ENCODE data around the gene PDYN.

The PDYN gene

DNA sequence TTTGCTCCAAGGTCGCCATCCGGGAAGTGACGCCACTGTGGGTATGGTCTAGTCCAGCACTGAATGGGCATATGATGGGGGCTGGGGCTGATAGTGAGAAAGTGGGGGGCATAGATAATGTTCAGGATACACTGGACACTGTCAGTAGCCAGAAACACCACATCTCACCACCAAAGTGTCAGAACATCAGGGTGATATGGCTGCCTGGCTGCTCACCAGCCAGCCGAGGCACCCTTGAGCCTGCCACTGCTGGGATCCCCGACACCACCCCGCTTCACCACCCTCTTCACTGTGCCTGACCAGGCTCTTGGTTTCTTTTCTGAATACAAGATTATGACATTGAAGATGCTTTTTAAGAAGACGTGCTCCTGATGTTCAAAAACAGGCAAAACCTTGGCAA, 51.8 kb downstream of the PDYN start:
- no peak overlapping the region for H2BK12ac ChIP-seq (ENCODE audit: low read length)

DNA sequence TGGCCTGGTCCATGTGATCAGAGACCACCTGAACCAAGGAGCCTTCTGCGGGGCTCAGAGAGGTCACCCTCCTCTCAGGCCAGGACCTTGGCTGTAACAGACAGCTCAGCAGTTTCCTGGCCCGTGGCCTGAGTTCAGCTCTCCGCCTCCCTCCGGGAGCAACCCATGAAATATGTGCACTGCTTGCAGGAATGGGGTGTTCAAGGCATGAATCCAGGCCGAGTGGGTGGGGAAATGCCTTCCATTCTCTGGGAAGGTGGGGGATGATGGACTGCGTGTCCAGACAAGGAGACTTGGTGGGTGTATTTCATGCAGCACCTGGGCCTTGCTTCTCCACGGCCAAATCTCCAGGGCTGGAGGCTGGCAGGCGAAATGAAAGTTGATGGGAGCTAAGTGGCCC, 52.6 kb downstream of the PDYN start:
- H4K8ac ChIP-seq (ENCODE audit: low read depth, low read length) = no peak overlapping the region
- no peaks in the 10 kb centered on the region for H3K79me2 ChIP-seq (ENCODE audit: control insufficient read depth, insufficient read depth, low read length, poor library complexity)
- H3K4me2 ChIP-seq (ENCODE audit: low read length) = no peak overlapping the region
- H3K9me3 ChIP-seq (ENCODE audit: insufficient read depth, low read depth, low read length) = no peaks in the 10 kb centered on the region
- no peak overlapping the region for H4K12ac ChIP-seq (ENCODE audit: low read depth, low read length)
- no peak for DNase-seq
- peaks cover 5 to 6% of the 10 kb centered on the region in 2 experiments for H3K36me3 ChIP-seq (ENCODE audit: control insufficient read depth in 1 of 2, insufficient read depth in 2 of 2, low read length in 2 of 2)
- no peak overlapping the region for H3K9ac ChIP-seq (ENCODE audit: low read length)
- H3K4ac ChIP-seq (ENCODE audit: low read depth, low read length) = no peak overlapping the region
- no peak overlapping the region for H3K27ac ChIP-seq (ENCODE audit: low read depth, low read length)
- H4K91ac ChIP-seq (ENCODE audit: low read depth, low read length) = no peak overlapping the region
- no peak overlapping the region for H2AK5ac ChIP-seq (ENCODE audit: low read length)
- no peak overlapping the region for H2BK12ac ChIP-seq (ENCODE audit: low read length)
- no peak overlapping the region for H3K14ac ChIP-seq (ENCODE audit: low read length)
- H3K79me1 ChIP-seq (ENCODE audit: low read length) = no peaks in the 10 kb centered on the region
- H3K4me3 ChIP-seq (ENCODE audit: low read depth, low read length) = no peak overlapping the region
- no peak overlapping the region for H3K23ac ChIP-seq (ENCODE audit: low read length)
- H3K18ac ChIP-seq (ENCODE audit: low read length) = no peak overlapping the region
- H2BK5ac ChIP-seq (ENCODE audit: low read depth, low read length, poor library complexity) = no peak overlapping the region
- H3K4me1 ChIP-seq (ENCODE audit: control insufficient read depth in 1 of 2, insufficient read depth in 2 of 2, low read length in 2 of 2) = no peaks in the 10 kb centered on the region
- no peak overlapping the region for H2BK120ac ChIP-seq (ENCODE audit: insufficient read depth, low read length, poor library complexity)
- no peaks in the 10 kb centered on the region for H3K27me3 ChIP-seq (ENCODE audit: insufficient read depth, low read length)
- H2AFZ ChIP-seq (ENCODE audit: insufficient read depth, low read length, poor library complexity) = no peak overlapping the region
- no CpG with 5 or more reads among the region's 8 CpGs for WGBS (ENCODE audit: extremely low coverage, insufficient coverage, insufficient read length)

More for the DNA sequence above, 51.8 kb downstream of the PDYN start:
- no CpG with 5 or more reads among the region's 7 CpGs for WGBS (ENCODE audit: extremely low coverage, insufficient coverage, insufficient read length)
- Histone ChIP-seq H3K4me3 (ENCODE audit: low read depth, low read length) (no peak overlapping the region), H3K23ac (ENCODE audit: low read length) (no peak overlapping the region), H3K4ac (ENCODE audit: low read depth, low read length) (no peak overlapping the region), H2BK5ac (ENCODE audit: low read depth, low read length, poor library complexity) (no peak overlapping the region), H3K9me3 (ENCODE audit: insufficient read depth, low read depth, low read length) (no peaks in the 10 kb centered on the region), H4K91ac (ENCODE audit: low read depth, low read length) (no peak overlapping the region), H3K79me2 (ENCODE audit: control insufficient read depth, insufficient read depth, low read length, poor library complexity) (no peaks in the 10 kb centered on the region), H2BK120ac (ENCODE audit: insufficient read depth, low read length, poor library complexity) (no peak overlapping the region), H3K27ac (ENCODE audit: low read depth, low read length) (no peak overlapping the region), H3K14ac (ENCODE audit: low read length) (no peak overlapping the region), H3K4me2 (ENCODE audit: low read length) (no peak overlapping the region), H4K12ac (ENCODE audit: low read depth, low read length) (no peak overlapping the region), H3K79me1 (ENCODE audit: low read length) (no peaks in the 10 kb centered on the region), H3K9ac (ENCODE audit: low read length) (no peak overlapping the region), H3K27me3 (ENCODE audit: insufficient read depth, low read length) (no peaks in the 10 kb centered on the region), H3K18ac (ENCODE audit: low read length) (no peak overlapping the region), H4K8ac (ENCODE audit: low read depth, low read length) (no peak overlapping the region), H3K36me3 (ENCODE audit: control insufficient read depth in 1 of 2, insufficient read depth in 2 of 2, low read length in 2 of 2) (peaks cover 5 to 6% of the 10 kb centered on the region in 2 experiments), H2AFZ (ENCODE audit: insufficient read depth, low read length, poor library complexity) (no peak overlapping the region), H3K4me1 (ENCODE audit: control insufficient read depth in 1 of 2, insufficient read depth in 2 of 2, low read length in 2 of 2) (peaks cover 2% of the 10 kb centered on the region in 2 experiments), H2AK5ac (ENCODE audit: low read length) (no peak overlapping the region)
- DNase-seq = no peak

DNA sequence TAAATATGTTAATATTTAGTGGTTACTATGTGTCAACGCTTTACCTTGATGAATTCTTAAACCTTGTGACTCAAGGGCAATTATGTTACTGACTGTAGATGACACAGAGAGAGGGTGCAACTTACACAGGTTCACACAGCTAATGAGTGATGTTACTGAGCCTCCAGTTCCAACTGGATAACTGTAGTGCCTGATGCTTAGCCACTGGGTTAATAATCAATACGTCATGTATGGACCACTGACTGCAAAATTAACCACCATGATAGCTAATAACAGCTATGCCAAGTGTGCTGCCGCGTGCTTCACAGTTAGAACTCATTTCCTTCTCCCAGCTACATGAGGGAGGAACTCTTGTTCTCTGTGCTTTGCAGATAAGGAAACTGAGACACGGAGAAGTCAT, 53.3 kb downstream of the PDYN start:
- no CpG with 5 or more reads among the region's 5 CpGs for WGBS (ENCODE audit: extremely low coverage, insufficient coverage, insufficient read length)
- H2AK5ac ChIP-seq (ENCODE audit: low read length) = no peak overlapping the region
- DNase-seq = no peak
- H3K4me1 ChIP-seq (ENCODE audit: control insufficient read depth in 1 of 2, insufficient read depth in 2 of 2, low read length in 2 of 2) = no peaks in the 10 kb centered on the region
- no peak overlapping the region for H2BK12ac ChIP-seq (ENCODE audit: low read length)
- no peak overlapping the region for H2AFZ ChIP-seq (ENCODE audit: insufficient read depth, low read length, poor library complexity)
- no peak overlapping the region for H4K8ac ChIP-seq (ENCODE audit: low read depth, low read length)
- H4K91ac ChIP-seq (ENCODE audit: low read depth, low read length) = no peak overlapping the region
- no peak overlapping the region for H3K18ac ChIP-seq (ENCODE audit: low read length)
- H3K79me2 ChIP-seq (ENCODE audit: control insufficient read depth, insufficient read depth, low read length, poor library complexity) = no peaks in the 10 kb centered on the region
- no peaks in the 10 kb centered on the region for H3K27me3 ChIP-seq (ENCODE audit: insufficient read depth, low read length)
- H3K4me3 ChIP-seq (ENCODE audit: low read depth, low read length) = no peak overlapping the region
- H3K23ac ChIP-seq (ENCODE audit: low read length) = no peak overlapping the region
- no peak overlapping the region for H4K12ac ChIP-seq (ENCODE audit: low read depth, low read length)
- no peak overlapping the region for H3K9ac ChIP-seq (ENCODE audit: low read length)
- H2BK5ac ChIP-seq (ENCODE audit: low read depth, low read length, poor library complexity) = no peak overlapping the region
- H3K79me1 ChIP-seq (ENCODE audit: low read length) = no peaks in the 10 kb centered on the region
- H3K36me3 ChIP-seq (ENCODE audit: control insufficient read depth in 1 of 2, insufficient read depth in 2 of 2, low read length in 2 of 2) = peaks cover 5 to 6% of the 10 kb centered on the region in 2 experiments
- no peak overlapping the region for H2BK120ac ChIP-seq (ENCODE audit: insufficient read depth, low read length, poor library complexity)
- no peak overlapping the region for H3K4ac ChIP-seq (ENCODE audit: low read depth, low read length)
- no peaks in the 10 kb centered on the region for H3K9me3 ChIP-seq (ENCODE audit: insufficient read depth, low read depth, low read length)
- H3K4me2 ChIP-seq (ENCODE audit: low read length) = no peak overlapping the region
- no peak overlapping the region for H3K27ac ChIP-seq (ENCODE audit: low read depth, low read length)
- H3K14ac ChIP-seq (ENCODE audit: low read length) = no peak overlapping the region

DNA sequence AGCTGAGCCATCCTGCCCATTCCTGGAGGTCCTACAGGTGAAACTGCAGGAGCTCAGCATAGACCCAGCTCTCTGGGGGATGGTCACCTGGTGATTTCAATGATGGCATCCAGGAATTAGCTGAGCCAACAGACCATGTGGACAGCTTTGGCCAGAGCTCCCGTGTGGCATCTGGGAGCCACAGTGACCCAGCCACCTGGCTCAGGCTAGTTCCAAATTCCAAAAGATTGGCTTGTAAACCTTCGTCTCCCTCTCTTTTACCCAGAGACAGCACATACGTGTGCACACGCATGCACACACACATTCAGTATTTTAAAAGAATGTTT, 54.6 kb downstream of the PDYN start:
- H3K36me3 ChIP-seq (ENCODE audit: control insufficient read depth in 1 of 2, insufficient read depth in 2 of 2, low read length in 2 of 2) = peaks cover 5 to 6% of the 10 kb centered on the region in 2 experiments
- H2BK5ac ChIP-seq (ENCODE audit: low read depth, low read length, poor library complexity) = no peak overlapping the region
- H2AFZ ChIP-seq (ENCODE audit: insufficient read depth, low read length, poor library complexity) = no peak overlapping the region
- H3K14ac ChIP-seq (ENCODE audit: low read length) = no peak overlapping the region
- H3K27me3 ChIP-seq (ENCODE audit: insufficient read depth, low read length) = no peaks in the 10 kb centered on the region
- no peak overlapping the region for H4K91ac ChIP-seq (ENCODE audit: low read depth, low read length)
- H2BK120ac ChIP-seq (ENCODE audit: insufficient read depth, low read length, poor library complexity) = no peak overlapping the region
- H3K9me3 ChIP-seq (ENCODE audit: insufficient read depth, low read depth, low read length) = no peaks in the 10 kb centered on the region
- no peak overlapping the region for H4K8ac ChIP-seq (ENCODE audit: low read depth, low read length)
- no peak overlapping the region for H3K23ac ChIP-seq (ENCODE audit: low read length)
- no peak overlapping the region for H3K4me2 ChIP-seq (ENCODE audit: low read length)
- no CpG with 5 or more reads among the region's 4 CpGs for WGBS (ENCODE audit: extremely low coverage, insufficient coverage, insufficient read length)
- no peak overlapping the region for H2BK12ac ChIP-seq (ENCODE audit: low read length)
- no peaks in the 10 kb centered on the region for H3K79me2 ChIP-seq (ENCODE audit: control insufficient read depth, insufficient read depth, low read length, poor library complexity)
- peaks cover 0 to 4% of the 10 kb centered on the region in 2 experiments for H3K4me1 ChIP-seq (ENCODE audit: control insufficient read depth in 1 of 2, insufficient read depth in 2 of 2, low read length in 2 of 2)
- H4K12ac ChIP-seq (ENCODE audit: low read depth, low read length) = no peak overlapping the region
- H3K27ac ChIP-seq (ENCODE audit: low read depth, low read length) = no peak overlapping the region
- no peak overlapping the region for H3K9ac ChIP-seq (ENCODE audit: low read length)
- H3K4me3 ChIP-seq (ENCODE audit: low read depth, low read length) = no peak overlapping the region
- no peak for DNase-seq
- no peak overlapping the region for H2AK5ac ChIP-seq (ENCODE audit: low read length)
- no peak overlapping the region for H3K4ac ChIP-seq (ENCODE audit: low read depth, low read length)
- H3K79me1 ChIP-seq (ENCODE audit: low read length) = no peaks in the 10 kb centered on the region
- H3K18ac ChIP-seq (ENCODE audit: low read length) = no peak overlapping the region

All from trophoblast cell (in vitro differentiated cells and primary cell).